K562 (cell line): Measurements from ENCODE around the gene PCBP3. TPM values are rescaled to one million over a fixed set of nuclear protein-coding genes. Genes with fewer than 3 reads are reported as not detected.

Experiments used
- DPF2 ChIP-seq: fragments of 450-650 bp; IDR thresholded peaks from 2 replicates; pipeline ENCODE4 v1.6.1; 2016
- ELF1 ChIP-seq: fragments of 200-800 bp; sonication (Bioruptor generic); IDR thresholded peaks from 2 replicates; pipeline ENCODE4 v1.6.1; 2016; ENCODE audit warnings: missing genetic modification characterization, missing compliant biosample characterization
- MGA ChIP-seq: fragments of 450-650 bp; IDR thresholded peaks from 2 replicates; pipeline ENCODE4 v1.6.1; 2016; ENCODE audit warnings: mild to moderate bottlenecking, moderate library complexity
- NRF1 ChIP-seq, 2 experiments: fragments of 450-650 bp; IDR thresholded peaks in 1 of 2; conservative IDR thresholded peaks in 1 of 2; 2 replicates each; pipeline ENCODE4 v1.6.1; 2014; ENCODE audit warnings: mild to moderate bottlenecking in 2 of 2
- SAFB2 ChIP-seq: fragments of 200-400 bp; formaldehyde crosslinking; IDR thresholded peaks from 2 replicates; pipeline ENCODE4 v1.6.1; 2018; ENCODE audit warnings: borderline replicate concordance, low read length, low read depth, moderate library complexity; ENCODE audit not compliant: severe bottlenecking
- ZBTB49 ChIP-seq: sonication (generic); formaldehyde crosslinking; IDR thresholded peaks from 2 replicates; pipeline ENCODE4 v1.8.0; 2022; ENCODE audit warnings: missing genetic modification reagents, mild to moderate bottlenecking, borderline replicate concordance
- ZNF316 ChIP-seq: fragments of 450-650 bp; IDR thresholded peaks from 2 replicates; pipeline ENCODE4 v1.6.1; 2016
- ZNF766 ChIP-seq: fragments of 200-800 bp; sonication (Bioruptor generic); conservative IDR thresholded peaks from 2 replicates; pipeline ENCODE4 v1.6.1; 2016; ENCODE audit warnings: missing genetic modification characterization, missing compliant biosample characterization
- polyA plus RNA-seq, 8 experiments: library from polyadenylated mRNA; depleted of rRNA in 4 of 8; stranded (reverse) in 5 of 8; unstranded in 3 of 8; fragments of >200 nt; fragmentation: Nextera tagmentation in 2 of 8; fragmentation: Illumina TruSeq in 1 of 8; extraction: Ambion mirVana in 2 of 8; extraction: Trizol in 1 of 8; gene quantifications; 2 replicates each; pipeline versions ENCODE4 v1.2.1 to v1.2.3, GENCODE V29; 2011 to 2014; ENCODE audit warnings: inconsistent platforms in 1 of 8, missing spikeins in 1 of 8
- total RNA-seq, 7 experiments: library from RNA; depleted of rRNA in 6 of 7; stranded (reverse); fragments of >200 nt in 6 of 7; fragmentation: Illumina TruSeq in 2 of 7; extraction: Trizol in 2 of 7; gene quantifications; 2 replicates each; pipeline versions ENCODE4 v1.2.1 to v1.2.3, GENCODE V29; 2011 to 2021; ENCODE audit warnings: low replicate concordance in 1 of 7

PCBP3 gene
- total and polyA plus RNA-seq, 9 of the 15 experiments (the other 6 are each of a cell fraction or from before 2014, with no cell fraction given), result 0.18 TPM; not detected in 8

- peak; percentile 37; the same call in 1 of the 2 replicates for TF ChIP-seq ELF1 (tag)
- TF ChIP-seq DPF2, result peak; percentile 21; the same call in 1 of the 2 replicates
- TF ChIP-seq SAFB2, result no peak
- no peak for TF ChIP-seq ZBTB49 (CRISPR knock-in tag)
- no peak for TF ChIP-seq ZNF766 (CRISPR knock-in tag)
- TF ChIP-seq NRF1 (conservative IDR thresholded peaks at IDR 0.05 in 1 of 2, IDR thresholded peaks at IDR 0.05 in 1 of 2), result peak in 1 of 2 experiments; percentile 31; a peak in 1 of 4 replicates
- peak; percentile 97 for TF ChIP-seq MGA
- peak; percentile 20; the same call in 1 of the 2 replicates for TF ChIP-seq ZNF316
These were observed 305.1 kb downstream of the PCBP3 start (continued) for GRCh38 chr21:45948576-45949141.
